ENCODE results near the gene PHACTR4.
A peak's percentile ranks its signal among the peaks of the same experiment; 100 is the strongest.

The PHACTR4 gene

GRCh38 chr1:28437264-28437923 lies 67.9 kb downstream of the PHACTR4 start (continued):
- TF ChIP-seq ZNF488 (tag by site-specific recombination; IDR thresholded peaks at IDR 0.05) (no peak), ZNF280C (tag by site-specific recombination; IDR thresholded peaks at IDR 0.05) (no peak), ZNF664 (tag by site-specific recombination; IDR thresholded peaks at IDR 0.05) (no peak), ZNF146 (tag by site-specific recombination; IDR thresholded peaks at IDR 0.05) (no peak), ZNF302 (tag by site-specific recombination; IDR thresholded peaks at IDR 0.05; ENCODE audit: low read depth) (no peak), ZSCAN16 (tag by site-specific recombination; IDR thresholded peaks at IDR 0.05) (no peak), ZNF580 (tag by site-specific recombination; IDR thresholded peaks at IDR 0.05) (0 out of 2 replicates have a peak, but pooled peaks have one; percentile 25), KLF7 (tag by site-specific recombination; IDR thresholded peaks at IDR 0.05; ENCODE audit: borderline replicate concordance) (no peak), SETDB1 (IDR thresholded peaks at IDR 0.05; ENCODE audit: insufficient read length, low read length) (no peak), WT1 (tag by site-specific recombination; IDR thresholded peaks at IDR 0.05) (peak; percentile 68), ZNF184 (tag by site-specific recombination; IDR thresholded peaks at IDR 0.05) (no peak), KLF1 (tag by site-specific recombination; IDR thresholded peaks at IDR 0.05) (no peak), ZNF76 (tag by site-specific recombination; IDR thresholded peaks at IDR 0.05; ENCODE audit: borderline replicate concordance, low read depth) (no peak), ZNF843 (tag by site-specific recombination; IDR thresholded peaks at IDR 0.05) (0 out of 2 replicates have a peak, but pooled peaks have one; percentile 22), ZNF174 (tag by site-specific recombination; IDR thresholded peaks at IDR 0.05) (no peak), PRDM10 (tag by site-specific recombination; IDR thresholded peaks at IDR 0.05) (peak; percentile 63), ZNF391 (tag by site-specific recombination; IDR thresholded peaks at IDR 0.05; ENCODE audit: borderline replicate concordance, low read depth) (no peak), ZNF792 (tag by site-specific recombination; IDR thresholded peaks at IDR 0.05) (no peak), ZNF112 (tag by site-specific recombination; IDR thresholded peaks at IDR 0.05) (no peak), ZBTB44 (tag by site-specific recombination; IDR thresholded peaks at IDR 0.05) (no peak), BCL6B (tag by site-specific recombination; IDR thresholded peaks at IDR 0.05) (no peak), ZNF629 (tag by site-specific recombination; IDR thresholded peaks at IDR 0.05) (peak; percentile 62), ZBTB11 (tag by site-specific recombination; conservative IDR thresholded peaks at IDR 0.05; ENCODE audit: low read depth) (no peak), ZNF645 (tag by site-specific recombination; IDR thresholded peaks at IDR 0.05) (no peak), TCF7L2 (IDR thresholded peaks at IDR 0.05; ENCODE audit: borderline replicate concordance, low read depth, low read length) (no peak)

All from HEK293 (cell line).